Ovary (tissue), 3 donors: ENCODE data around the gene CAMK2D.

ENCODE experiments used
- POLR2A ChIP-seq: fragments of 450-650 bp; IDR thresholded peaks from one replicate; pipeline ENCODE4 v1.6.1; 2017; ENCODE audit warnings: antibody characterized with exemption, mild to moderate bottlenecking, moderate library complexity
- TF ChIP-seq, protein P1 (sequence below), 3 donors: fragments of 450-650 bp in 2 of 3; fragments of 200-600 bp in 1 of 3; IDR thresholded peaks; one replicate each; pipeline versions ENCODE4 v1.5.1 to v1.8.0; 2016 to 2022; ENCODE audit warnings: antibody characterized with exemption in 3 of 3, mild to moderate bottlenecking in 1 of 3
- donor health status: DM: no; HTN: no; CAD: no.

DNA sequence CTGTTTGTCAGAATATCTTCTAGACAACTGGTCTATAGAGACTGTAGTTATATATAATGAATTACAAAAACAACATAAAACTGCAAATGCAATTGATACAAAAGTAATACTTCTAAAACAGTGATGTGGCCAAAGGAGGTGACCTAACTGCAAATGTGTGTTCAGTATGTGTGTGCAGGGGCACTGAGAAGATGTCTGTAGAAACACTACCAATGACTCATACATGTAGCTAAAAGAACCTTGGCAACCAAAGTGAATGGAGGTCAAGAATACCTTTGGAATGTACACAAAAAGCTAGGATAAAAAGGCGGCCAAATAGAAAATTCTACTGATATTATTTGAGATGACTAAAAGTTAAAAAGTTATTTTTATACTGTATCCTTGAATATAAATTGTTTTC, 261.8 kb downstream of the CAMK2D start:
- TF ChIP-seq, protein P1, sequence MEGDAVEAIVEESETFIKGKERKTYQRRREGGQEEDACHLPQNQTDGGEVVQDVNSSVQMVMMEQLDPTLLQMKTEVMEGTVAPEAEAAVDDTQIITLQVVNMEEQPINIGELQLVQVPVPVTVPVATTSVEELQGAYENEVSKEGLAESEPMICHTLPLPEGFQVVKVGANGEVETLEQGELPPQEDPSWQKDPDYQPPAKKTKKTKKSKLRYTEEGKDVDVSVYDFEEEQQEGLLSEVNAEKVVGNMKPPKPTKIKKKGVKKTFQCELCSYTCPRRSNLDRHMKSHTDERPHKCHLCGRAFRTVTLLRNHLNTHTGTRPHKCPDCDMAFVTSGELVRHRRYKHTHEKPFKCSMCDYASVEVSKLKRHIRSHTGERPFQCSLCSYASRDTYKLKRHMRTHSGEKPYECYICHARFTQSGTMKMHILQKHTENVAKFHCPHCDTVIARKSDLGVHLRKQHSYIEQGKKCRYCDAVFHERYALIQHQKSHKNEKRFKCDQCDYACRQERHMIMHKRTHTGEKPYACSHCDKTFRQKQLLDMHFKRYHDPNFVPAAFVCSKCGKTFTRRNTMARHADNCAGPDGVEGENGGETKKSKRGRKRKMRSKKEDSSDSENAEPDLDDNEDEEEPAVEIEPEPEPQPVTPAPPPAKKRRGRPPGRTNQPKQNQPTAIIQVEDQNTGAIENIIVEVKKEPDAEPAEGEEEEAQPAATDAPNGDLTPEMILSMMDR (IDR thresholded peaks at IDR 0.05) = no peak
- no peak for TF ChIP-seq POLR2A
